ENCODE measurements around the gene ADGRL3. TPM values are rescaled to one million over a fixed set of nuclear protein-coding genes. Genes with fewer than 3 reads are reported as not detected.

Gene ADGRL3
- total and polyA plus RNA-seq, 2 donors (not counting 1 experiment from before 2014, with no cell fraction given), result under 0.01 to 0.05 TPM

- peak; percentile 16 to 18 for DNase-seq (ENCODE audit: low read depth in 2 of 2)
- no peaks in the 10 kb centered on the region for H3K36me3 ChIP-seq (ENCODE audit: control insufficient read depth, insufficient read depth, low read length)
- no peak overlapping the region for H3K27ac ChIP-seq (ENCODE audit: insufficient read depth, low read length)
- H2AFZ ChIP-seq (ENCODE audit: low read length), result no peak overlapping the region
- H3K4me1 ChIP-seq (ENCODE audit: control insufficient read depth, extremely low read depth, insufficient read depth, low read length), result no peaks in the 10 kb centered on the region
- no peaks in the 10 kb centered on the region for H3K79me2 ChIP-seq (ENCODE audit: control insufficient read depth, insufficient read depth, low read length)
- H3K4me2 ChIP-seq (ENCODE audit: extremely low read depth, insufficient read depth, low read length), result no peak overlapping the region
- peaks cover 14% of the 10 kb centered on the region for H3K27me3 ChIP-seq (ENCODE audit: control insufficient read depth, insufficient read depth, low read length)
- TF ChIP-seq, protein P1, sequence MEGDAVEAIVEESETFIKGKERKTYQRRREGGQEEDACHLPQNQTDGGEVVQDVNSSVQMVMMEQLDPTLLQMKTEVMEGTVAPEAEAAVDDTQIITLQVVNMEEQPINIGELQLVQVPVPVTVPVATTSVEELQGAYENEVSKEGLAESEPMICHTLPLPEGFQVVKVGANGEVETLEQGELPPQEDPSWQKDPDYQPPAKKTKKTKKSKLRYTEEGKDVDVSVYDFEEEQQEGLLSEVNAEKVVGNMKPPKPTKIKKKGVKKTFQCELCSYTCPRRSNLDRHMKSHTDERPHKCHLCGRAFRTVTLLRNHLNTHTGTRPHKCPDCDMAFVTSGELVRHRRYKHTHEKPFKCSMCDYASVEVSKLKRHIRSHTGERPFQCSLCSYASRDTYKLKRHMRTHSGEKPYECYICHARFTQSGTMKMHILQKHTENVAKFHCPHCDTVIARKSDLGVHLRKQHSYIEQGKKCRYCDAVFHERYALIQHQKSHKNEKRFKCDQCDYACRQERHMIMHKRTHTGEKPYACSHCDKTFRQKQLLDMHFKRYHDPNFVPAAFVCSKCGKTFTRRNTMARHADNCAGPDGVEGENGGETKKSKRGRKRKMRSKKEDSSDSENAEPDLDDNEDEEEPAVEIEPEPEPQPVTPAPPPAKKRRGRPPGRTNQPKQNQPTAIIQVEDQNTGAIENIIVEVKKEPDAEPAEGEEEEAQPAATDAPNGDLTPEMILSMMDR (conservative IDR thresholded peaks at IDR 0.05 in 1 of 2, IDR thresholded peaks at IDR 0.05 in 1 of 2; ENCODE audit: low read depth in 1 of 2, low read length in 2 of 2), result no peak
- no peak for TF ChIP-seq EZH2 (IDR thresholded peaks at IDR 0.05; ENCODE audit: low read length, missing control alignments)
- no peaks in the 10 kb centered on the region for H3K9me3 ChIP-seq (ENCODE audit: control insufficient read depth, insufficient read depth, low read depth, low read length)
- H4K20me1 ChIP-seq (ENCODE audit: control insufficient read depth, extremely low read depth, insufficient read depth, low read length), result no peaks in the 10 kb centered on the region
- H3K9ac ChIP-seq (ENCODE audit: insufficient read depth, low read length), result no peak overlapping the region
- H3K4me3 ChIP-seq (replicated peaks in 1 of 4; ENCODE audit: control extremely low read depth in 1 of 4, insufficient read depth in 1 of 4, low read depth in 3 of 4, low read length in 4 of 4), result peak overlapping the region in 2 of 4 experiments; percentile 14 to 82
These were observed 2.0 kb downstream of the ADGRL3 start for GRCh38 chr4:61201961-61202637.

DNA sequence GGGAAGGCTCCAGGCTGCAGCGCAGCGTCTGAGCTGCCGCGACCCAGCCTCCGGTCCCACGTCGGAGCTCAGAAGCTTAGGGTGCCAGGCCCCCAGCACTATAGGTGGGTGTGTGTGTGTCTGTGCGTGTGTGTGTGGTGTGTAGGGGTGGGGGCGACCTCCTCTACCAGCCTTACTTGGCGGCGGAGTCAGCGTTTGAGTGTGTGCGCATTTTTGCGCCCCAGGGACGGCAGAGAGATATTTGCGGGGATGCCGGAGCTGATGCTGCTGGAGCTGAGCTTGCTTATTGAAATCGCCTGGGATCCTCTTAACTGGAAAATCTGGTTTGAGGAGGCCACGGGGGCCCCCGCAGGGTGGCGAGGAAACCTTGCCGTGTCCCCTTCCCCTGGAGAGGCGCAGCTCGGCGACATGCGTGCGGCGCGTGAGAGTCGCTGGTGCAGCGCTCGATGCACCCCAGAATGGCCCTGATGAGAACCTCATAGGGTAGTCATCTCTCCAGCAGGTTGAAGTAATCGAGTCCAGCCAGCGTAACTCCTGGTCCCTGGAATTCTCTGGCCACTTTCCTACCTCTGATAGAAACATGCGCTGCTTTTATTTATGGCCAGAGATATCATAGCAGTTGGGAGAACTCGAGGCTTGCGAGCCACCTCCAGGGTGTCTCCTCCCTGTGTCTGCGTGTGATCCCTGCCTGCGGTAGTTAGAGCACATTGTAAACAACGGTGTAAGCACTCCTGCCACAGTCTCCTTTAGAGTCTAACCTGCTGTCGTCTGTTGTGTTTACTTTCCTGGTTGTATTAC is 2.7 kb downstream of the ADGRL3 start:
- peak overlapping the region in 1 of 4 experiments; percentile 36 for H3K4me3 ChIP-seq (replicated peaks in 1 of 4; ENCODE audit: control extremely low read depth in 1 of 4, insufficient read depth in 1 of 4, low read depth in 3 of 4, low read length in 4 of 4)
- H3K4me2 ChIP-seq (ENCODE audit: extremely low read depth, insufficient read depth, low read length), result no peak overlapping the region
- no peaks in the 10 kb centered on the region for H3K36me3 ChIP-seq (ENCODE audit: control insufficient read depth, insufficient read depth, low read length)
- no peak overlapping the region for H2AFZ ChIP-seq (ENCODE audit: low read length)
- H3K27me3 ChIP-seq (ENCODE audit: control insufficient read depth, insufficient read depth, low read length), result peaks cover 14% of the 10 kb centered on the region
- H3K27ac ChIP-seq (ENCODE audit: insufficient read depth, low read length), result no peak overlapping the region
- H3K9ac ChIP-seq (ENCODE audit: insufficient read depth, low read length), result no peak overlapping the region
- no peaks in the 10 kb centered on the region for H3K79me2 ChIP-seq (ENCODE audit: control insufficient read depth, insufficient read depth, low read length)
- no peaks in the 10 kb centered on the region for H3K4me1 ChIP-seq (ENCODE audit: control insufficient read depth, extremely low read depth, insufficient read depth, low read length)
- H3K9me3 ChIP-seq (ENCODE audit: control insufficient read depth, insufficient read depth, low read depth, low read length), result no peaks in the 10 kb centered on the region
- H4K20me1 ChIP-seq (ENCODE audit: control insufficient read depth, extremely low read depth, insufficient read depth, low read length), result no peaks in the 10 kb centered on the region
- peak; percentile 11 to 13 for DNase-seq (ENCODE audit: low read depth in 2 of 2)
- TF ChIP-seq, protein P1 (conservative IDR thresholded peaks at IDR 0.05 in 1 of 2, IDR thresholded peaks at IDR 0.05 in 1 of 2; ENCODE audit: low read depth in 1 of 2, low read length in 2 of 2), result no peak
- TF ChIP-seq EZH2 (IDR thresholded peaks at IDR 0.05; ENCODE audit: low read length, missing control alignments), result peak; percentile 58

DNA sequence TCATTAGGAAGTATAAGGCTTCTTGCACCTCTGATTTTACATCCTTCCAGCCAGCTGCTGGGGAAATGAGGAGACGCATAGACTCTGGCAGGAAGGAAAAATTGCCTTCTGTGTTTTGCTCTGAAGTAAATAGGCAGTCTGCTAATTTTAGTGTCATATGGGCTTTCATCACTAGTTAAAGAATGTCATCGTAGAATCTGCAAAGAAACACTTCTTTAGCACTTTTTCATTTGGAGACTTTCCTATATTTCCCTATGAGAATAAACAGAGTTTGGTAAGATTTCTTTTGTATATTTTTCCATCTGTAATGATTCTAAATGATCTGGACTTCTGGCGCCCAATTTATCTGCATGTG is 3.3 kb downstream of the ADGRL3 start:
- Histone ChIP-seq H3K9me3 (ENCODE audit: control insufficient read depth, insufficient read depth, low read depth, low read length) (no peaks in the 10 kb centered on the region), H3K9ac (ENCODE audit: insufficient read depth, low read length) (no peak overlapping the region), H3K4me2 (ENCODE audit: extremely low read depth, insufficient read depth, low read length) (no peak overlapping the region), H3K4me1 (ENCODE audit: control insufficient read depth, extremely low read depth, insufficient read depth, low read length) (no peaks in the 10 kb centered on the region), H3K4me3 (replicated peaks in 1 of 4; ENCODE audit: control extremely low read depth in 1 of 4, insufficient read depth in 1 of 4, low read depth in 3 of 4, low read length in 4 of 4) (peak overlapping the region in 1 of 4 experiments; percentile 27), H3K27me3 (ENCODE audit: control insufficient read depth, insufficient read depth, low read length) (peaks cover 14% of the 10 kb centered on the region), H2AFZ (ENCODE audit: low read length) (no peak overlapping the region), H3K79me2 (ENCODE audit: control insufficient read depth, insufficient read depth, low read length) (no peaks in the 10 kb centered on the region), H3K36me3 (ENCODE audit: control insufficient read depth, insufficient read depth, low read length) (no peaks in the 10 kb centered on the region), H4K20me1 (ENCODE audit: control insufficient read depth, extremely low read depth, insufficient read depth, low read length) (no peaks in the 10 kb centered on the region), H3K27ac (ENCODE audit: insufficient read depth, low read length) (no peak overlapping the region)
- DNase-seq (ENCODE audit: low read depth in 2 of 2), result no peak
- TF ChIP-seq, protein P1 (conservative IDR thresholded peaks at IDR 0.05 in 1 of 2, IDR thresholded peaks at IDR 0.05 in 1 of 2; ENCODE audit: low read depth in 1 of 2, low read length in 2 of 2), result no peak
- TF ChIP-seq EZH2 (IDR thresholded peaks at IDR 0.05; ENCODE audit: low read length, missing control alignments), result no peak
